NCI-H2227 (cell line): ENCODE measurements around the gene MAML3.
"Not testable (repeated sequence)": the region's sequence is repeated elsewhere in the genome, so short reads cannot be mapped to it uniquely, and the experiment has no call there.

Experiments used
- DNase-seq: peaks from one replicate; lab custom pipeline; 2025; ENCODE audit not compliant: unreplicated experiment; lab: John Stamatoyannopoulos, UW

The MAML3 gene

DNA sequence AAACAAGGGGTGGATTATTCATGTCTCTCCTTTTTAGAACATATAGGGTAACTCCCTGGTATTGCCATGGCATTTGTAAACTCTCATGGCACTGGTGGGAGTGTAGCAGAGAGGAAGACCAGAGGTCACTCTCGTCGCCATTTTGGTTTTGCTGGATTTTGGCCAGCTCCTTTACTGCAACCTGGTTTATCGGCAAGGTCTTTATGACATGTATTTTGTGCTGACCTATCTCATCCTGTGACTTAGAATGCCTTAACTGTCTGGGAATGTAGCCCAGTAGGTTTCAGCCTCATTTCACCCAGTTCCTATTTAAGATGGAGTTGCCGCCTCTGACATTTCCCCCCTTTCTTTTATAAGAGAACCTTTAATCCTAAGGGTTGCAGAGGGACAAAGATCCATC lies 442.5 kb downstream of the MAML3 start:
- DNase-seq: no peak

DNA sequence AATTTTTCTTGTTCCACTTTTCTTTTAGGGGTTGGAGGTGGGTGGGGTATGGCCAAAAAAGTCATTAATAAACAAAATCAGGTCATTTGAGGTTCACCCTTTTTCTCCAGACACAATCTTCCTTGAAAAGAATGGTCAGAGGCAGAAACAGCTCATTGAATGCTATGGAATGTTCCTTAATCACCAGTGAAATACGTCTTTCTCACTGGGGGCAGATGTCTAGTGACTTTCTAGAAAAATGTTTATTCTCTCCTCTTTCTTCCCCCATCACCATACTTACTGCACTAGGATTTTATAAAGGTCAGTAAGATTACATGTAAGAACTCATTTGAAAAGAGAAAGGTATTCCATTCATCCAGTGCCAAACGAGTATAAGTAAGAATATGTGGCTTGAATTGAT lies 443.9 kb downstream of the MAML3 start:
- no peak for DNase-seq

DNA sequence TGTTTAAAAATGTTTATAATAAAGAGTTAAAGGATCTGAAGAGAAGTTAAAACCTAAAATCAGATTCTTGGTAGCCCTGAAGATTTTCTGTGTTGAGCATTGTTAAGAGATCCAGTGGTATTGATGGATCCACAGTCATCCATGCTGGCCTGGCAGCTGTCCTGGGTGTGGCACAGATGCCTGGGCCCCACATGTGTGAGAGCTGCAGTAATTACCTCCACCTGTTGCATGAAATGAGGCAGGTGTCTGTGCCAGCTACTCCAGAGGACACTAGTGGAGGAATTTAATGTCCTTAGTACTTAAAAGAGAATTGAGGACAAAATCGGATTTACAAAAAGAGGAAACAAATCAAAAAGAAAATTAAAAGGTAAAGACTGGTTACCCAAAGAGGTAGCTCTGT lies 444.3 kb downstream of the MAML3 start:
- DNase-seq: no peak

DNA sequence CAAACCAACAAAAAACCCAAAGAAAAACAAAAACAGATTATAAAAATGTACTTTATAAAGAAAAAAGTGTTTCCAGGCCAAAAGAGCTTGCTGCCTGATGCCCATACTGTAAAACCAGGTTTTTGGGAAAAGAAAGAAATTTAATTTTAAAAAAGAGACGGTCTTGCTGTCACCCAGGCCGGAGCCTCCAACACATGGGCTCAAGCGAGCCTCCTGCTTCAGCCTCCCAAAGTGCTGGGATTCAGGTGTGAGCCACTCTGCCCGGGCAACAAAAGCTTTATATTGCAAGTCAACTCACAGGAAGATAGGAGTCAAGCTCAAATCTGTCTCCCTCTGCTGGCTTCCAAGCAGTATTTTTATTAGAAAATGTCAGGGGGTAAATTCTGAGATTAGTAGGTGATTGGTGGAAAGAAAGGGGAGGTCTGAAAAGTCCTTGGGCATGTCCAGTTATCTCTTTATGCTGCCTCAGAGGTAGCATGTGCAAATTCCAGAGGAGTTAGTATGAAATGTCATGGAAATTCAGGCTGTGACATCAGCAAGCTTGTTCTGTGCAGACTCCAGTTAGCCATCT lies 449.0 kb downstream of the MAML3 start:
- DNase-seq: no peak

DNA sequence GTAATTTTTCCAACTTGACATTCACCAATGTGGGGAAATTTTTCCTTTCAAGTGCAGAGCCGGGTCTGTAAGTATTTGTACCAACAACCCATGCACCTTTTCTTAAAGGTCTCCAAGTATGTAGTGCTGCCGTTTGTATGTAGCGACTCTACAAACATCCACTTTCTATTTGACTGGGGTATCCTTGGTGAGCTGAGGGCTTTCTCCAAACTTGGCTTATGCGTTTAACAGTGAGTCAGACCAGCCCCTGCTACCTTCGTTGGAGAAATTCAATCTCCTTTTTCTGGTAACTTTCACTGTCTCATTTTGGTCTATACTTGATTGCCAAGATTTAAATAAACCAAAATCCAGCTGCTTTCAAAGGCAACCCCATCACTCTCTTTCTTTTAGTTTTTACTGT lies 453.4 kb downstream of the MAML3 start:
- DNase-seq: no peak

DNA sequence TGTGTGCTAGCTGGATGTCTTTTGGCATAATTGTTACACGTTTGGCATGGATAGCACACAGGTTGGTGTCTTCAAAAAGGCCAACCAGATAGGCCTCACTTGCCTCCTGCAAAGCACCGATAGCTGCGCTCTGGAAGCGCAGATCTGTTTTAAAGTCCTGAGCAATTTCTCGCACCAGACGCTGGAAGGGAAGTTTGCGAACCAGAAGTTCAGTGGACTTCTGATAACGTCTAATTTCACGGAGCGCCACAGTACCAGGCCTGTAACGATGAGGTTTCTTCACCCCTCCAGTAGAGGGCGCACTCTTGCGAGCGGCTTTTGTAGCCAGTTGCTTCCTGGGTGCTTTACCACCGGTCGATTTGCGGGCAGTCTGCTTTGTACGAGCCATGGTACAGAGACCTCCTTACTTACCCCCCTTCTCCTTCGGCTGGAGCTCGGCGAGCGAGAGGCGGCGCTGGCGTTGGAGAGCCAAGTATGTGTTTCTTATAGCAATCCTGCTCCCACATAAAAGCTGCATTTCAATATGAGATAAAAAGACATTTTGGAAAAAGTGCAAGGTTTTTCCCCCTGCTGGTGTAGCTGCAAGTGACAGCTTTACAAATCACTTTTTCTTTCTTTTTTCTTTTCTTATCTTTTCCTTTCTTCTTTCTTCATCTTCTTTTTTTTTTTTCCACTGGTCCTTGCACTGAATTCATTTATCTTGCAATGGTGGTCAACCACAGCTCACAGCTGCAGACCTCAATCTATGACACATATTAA lies 455.6 kb downstream of the MAML3 start:
- not testable (repeated sequence) for DNase-seq

DNA sequence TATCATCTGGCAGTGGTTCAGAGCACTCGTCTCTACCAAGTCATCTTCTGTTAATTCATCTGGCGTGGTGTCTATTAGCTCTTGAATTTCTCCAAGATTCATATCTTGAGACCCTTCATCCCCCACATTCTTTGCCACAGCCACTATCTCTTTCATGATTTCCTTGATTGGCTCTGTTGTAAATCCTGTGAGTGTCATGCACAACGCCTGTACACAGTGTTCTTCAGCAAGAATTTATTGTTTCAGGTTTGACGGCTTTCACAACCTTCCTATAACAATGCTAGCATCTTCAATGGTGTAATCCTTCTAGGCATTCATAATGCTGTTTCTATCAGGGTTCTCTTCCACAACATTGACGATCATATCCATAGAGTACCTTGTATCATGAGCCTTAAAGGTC lies 457.5 kb downstream of the MAML3 start:
- no peak for DNase-seq

DNA sequence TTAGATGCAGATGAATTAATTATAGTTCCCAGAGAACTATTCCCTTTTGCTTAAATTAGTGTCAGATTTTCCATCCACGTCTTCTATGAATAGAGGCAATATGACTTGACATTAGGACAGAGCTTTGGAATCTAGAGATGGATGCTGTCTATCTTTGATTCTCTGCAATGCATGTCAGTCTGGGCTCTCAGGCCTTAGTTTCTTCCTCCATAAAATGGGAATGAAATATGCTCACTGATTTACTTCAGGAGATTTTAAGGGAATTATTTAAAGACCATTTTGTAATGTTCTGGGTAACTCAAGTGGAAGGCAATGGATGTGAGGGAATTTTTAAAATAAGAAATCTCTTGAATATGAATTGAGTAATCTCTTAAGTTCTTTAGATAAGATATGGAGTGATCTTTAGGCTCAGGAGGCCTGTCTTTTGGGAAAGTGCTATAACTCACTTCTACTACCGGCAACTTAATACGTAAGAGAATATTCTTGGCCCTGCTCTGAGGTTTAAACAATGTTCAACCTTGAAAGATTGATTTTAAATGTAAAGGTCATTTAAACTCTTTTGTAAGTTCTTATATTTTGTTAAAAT lies 459.4 kb downstream of the MAML3 start:
- no peak for DNase-seq

DNA sequence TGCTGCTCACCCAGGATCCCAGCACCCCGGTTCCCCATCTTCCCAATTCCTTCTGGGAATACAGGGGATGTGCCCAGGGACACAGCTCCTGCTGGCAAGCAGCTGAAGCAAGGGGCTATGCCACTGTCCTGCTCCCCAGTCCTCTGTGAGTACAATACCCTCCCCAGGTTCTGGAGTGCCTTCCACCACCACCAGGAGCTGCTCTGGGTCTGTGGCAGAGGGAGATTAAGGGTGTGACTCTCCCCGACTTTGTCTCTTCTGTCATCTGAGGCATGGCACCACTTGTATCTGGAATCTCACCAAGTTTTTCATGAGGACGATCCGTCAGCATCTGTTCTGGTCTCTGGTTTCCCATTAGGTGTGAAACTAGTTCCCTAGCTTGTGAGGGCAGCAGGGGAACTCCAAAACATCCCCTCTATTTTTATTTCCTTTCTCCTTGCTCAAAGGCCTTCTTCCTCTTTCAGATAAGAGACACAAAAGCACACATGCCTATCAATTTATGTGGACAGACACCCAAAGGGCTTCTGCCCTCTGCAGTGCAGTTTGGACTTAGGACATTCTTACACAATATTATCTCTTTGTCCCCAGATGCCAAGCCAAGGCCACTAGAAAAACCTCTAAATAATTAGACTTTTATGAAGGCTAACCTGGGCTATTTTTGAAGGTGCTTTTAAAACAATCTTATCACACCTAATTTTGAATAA lies 461.5 kb downstream of the MAML3 start:
- no peak for DNase-seq

DNA sequence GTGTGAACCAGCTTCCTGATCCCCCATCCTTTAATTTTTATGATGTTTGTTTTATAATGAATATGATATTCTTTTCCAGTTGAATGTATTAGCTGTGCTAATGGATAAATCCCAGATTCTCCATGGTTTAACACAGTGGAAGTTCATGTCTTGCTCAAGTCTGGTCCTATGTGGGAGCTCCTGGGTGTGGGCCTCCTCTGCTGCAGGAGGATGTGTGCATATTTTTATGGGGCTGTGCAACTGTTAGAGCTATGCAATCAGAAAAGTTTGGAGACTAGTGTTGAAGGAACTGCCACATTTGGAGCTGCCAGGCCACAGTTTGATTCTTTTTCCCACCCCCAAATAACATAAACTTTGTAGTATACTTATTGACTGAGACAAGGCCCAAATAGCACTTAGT lies 463.6 kb downstream of the MAML3 start:
- no peak for DNase-seq

DNA sequence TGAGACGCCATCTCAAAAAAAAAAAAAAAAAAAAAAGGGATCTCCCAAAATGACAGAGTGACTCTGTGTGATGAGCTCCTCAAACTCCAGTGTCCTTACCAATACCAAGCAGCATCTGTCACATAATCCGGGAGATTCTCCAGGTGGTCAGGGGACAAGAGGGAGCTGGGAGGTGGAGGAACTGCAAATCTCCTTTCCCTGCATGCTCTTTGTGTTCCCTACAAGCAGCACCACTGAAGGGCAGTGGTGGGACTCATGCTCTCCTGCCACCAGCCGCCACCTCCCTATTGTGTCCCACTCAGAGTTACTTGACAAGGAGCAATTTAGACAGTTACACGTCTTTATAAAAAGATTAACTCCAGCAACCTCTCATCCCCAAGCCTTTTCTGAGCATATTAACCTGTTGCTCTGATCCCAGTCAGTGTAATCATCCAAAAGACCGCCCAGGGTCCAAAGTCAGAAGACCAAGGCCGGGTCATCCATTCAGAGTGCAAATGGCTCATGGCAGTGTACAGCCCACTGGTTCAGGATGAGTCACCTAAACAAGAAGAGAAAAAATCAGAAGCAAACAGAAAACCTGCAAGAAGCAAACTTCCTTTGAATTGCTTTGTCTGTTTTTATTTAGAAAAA lies 464.8 kb downstream of the MAML3 start:
- DNase-seq: peak; percentile 14

DNA sequence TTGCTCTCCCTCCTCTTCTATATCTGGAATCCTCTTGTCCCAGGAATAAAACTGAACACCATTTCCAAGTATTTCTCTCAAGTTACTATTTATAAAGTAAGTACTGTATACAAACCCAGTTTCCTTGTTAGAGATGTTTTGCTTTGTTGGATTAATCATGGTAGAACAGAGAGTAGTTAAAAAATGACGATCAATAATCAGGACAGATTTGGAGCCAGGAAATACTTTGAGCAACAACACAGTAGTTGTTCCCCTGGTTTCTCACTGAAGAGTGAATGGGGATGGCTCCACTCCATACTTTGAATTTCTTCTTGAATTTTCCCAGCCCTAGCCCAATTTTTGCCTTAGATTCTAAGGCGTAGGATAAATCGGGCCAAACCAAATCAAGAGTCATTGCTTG lies 467.0 kb downstream of the MAML3 start:
- DNase-seq: no peak

DNA sequence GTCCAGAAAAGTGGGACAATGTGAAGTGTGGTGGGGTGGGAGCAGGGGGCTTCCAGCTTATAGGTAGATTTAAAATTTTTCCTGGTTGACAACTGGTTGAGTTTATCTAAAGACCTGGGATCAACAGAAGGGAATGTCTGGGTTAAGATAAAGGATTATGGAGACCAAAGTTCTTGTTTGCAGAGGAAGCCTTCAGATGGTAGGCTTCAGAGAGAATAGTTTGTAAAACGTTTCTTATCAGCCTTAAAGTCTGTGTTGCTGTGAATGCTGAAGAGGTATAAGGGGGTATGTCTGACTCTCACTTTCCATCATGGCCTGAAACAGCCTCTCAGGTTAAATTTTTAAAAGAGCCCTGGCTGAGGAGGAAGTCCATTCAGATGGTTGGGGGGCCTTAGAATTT lies 467.9 kb downstream of the MAML3 start:
- DNase-seq: no peak

DNA sequence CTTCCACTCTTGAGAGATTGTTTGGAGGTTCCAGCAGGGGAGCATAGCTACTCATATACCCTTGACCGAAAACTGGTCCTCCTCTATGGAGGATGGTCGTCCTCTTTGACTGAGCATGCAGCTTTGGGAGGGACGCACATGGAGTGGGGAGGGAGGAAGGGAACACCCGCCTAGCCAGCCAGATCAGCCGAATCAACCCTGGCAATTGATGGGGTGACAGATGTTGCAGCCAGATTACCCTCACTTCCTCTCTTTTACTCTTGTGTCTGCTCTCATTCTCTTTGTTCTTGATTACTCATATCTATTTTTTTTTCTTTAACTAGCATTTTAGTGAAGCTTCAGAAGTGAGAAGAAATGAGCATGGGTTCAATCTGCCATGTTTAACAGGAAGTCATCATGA lies 468.8 kb downstream of the MAML3 start:
- no peak for DNase-seq

DNA sequence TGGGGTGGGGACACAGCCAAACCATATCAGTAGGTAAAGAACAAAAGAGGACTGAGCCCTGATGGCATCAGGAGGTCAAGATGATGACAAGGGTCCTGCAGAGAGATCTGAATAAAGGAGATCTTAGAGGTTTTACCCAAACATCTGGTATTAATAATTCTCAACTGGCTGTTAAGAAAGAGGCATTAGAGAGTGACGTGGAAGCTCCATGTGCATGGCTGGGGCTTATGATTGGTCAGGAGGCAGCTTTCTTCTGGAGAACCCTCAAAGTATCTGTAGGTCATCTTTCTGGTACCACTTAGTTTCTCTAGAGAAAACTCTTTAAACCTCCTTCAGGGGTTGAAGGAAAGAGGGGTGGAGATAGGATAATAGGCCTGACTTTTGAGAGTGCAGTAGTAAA lies 469.6 kb downstream of the MAML3 start:
- DNase-seq: no peak

DNA sequence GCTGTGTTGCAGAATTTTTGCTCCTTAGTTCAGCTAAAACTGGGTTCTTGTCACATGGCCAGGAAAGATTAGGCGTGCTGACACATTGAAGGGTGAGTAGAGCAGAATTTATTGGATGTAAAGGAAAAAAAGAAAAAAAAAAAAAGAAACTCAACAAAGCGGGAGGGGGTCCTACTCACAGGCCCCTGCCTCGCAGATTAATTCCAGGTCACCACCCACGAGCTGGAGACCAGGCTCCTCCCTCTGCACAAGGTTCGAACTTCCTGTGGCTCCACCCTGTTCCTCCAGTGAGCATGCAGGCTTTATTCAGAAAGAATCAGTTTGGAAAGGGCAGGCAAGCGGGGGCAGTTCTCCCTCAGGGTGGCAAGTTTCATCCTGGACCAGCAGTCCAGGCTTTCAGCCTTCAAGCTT lies 471.2 kb downstream of the MAML3 start:
- no peak for DNase-seq

DNA sequence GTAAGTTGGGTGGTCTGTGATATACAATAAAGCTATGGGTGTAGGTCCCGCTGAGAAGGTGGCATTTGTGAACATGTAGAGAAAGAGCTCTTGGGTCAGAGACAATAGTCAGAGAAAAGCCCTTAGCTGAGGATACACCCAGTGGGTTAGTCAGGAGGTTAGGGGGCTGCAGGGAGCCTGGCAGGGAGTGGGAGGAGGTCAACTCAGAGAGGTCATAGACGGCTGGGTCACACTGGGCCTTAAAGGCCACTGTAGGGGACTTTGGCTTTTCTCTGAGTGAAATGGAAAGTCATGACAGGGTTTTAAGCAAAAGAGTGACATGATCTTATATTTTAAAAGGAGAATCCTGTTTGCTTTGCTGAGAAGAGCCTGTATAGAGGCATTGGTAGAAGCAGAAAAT lies 471.7 kb downstream of the MAML3 start:
- no peak for DNase-seq

DNA sequence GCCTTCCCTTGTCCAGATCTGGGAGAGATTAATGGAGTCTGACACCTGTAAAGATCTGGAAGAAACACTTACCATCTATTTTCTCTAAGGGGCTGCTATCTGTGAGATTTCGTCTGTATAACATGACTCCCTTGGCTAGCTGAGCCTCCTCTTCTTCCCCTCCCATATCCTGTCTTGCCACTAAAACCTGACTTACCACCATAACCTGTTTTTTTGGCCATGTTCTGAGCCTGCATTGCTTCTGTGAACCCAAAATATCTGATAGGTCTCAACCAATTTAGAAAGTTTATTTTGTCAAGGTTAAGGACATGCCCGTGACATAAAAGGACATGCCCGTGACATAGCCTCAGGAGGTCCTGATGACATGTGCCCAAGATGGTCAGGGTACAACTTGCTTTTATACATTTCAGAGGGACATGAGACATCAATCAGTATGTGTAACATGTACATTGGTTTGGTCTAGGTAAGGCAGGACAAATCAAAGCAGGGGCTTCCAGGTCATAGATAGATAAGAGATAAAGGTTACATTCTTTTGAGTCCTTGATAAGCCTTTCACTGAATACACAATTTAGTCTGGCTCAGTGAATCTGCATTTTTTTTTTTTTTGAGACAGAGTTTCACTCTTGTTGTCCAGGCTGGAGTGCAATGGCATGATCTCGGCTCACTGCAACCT lies 476.9 kb downstream of the MAML3 start:
- no peak for DNase-seq

DNA sequence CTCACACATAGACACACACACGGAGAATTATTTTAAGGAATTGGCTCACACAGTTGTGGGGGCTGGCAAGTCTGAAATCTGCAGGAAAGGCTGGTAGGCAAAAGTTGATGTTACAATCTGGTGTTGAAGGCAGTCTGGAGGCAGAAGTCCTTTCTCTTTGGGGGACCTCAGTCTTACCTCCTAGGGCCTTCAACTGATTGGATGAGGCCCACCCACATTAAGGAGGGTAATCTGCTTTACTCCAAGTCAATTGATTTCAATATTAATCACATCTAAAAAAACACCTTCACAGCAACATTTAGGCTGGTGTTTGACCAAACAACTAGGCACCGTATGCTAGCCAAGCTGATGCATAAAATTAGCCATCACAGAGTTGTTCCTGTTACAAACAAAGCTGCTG lies 477.6 kb downstream of the MAML3 start:
- no peak for DNase-seq

DNA sequence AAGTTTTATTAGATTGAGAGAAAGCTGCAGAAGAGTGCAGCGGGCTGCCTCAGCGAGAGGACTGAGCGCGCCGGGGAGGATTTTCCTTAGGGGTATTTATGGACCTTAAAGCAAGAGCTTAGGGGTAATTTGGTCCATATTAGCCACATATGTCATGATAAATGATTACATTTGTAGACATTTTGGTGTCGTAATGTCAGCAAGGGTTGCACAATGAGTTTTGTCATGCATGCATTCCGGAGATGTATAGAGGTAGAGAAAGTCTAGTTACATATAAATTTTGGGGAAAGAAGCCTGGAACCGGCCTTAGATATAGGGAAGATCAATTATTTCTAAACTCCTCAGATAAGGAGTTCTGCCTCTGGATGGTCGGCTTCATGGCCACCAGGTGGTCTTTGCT lies 478.3 kb downstream of the MAML3 start:
- DNase-seq: no peak
